Measurements from ENCODE around the gene DYNLRB1.

Gene DYNLRB1

GRCh38 chr20:34512955-34513419 is 3.2 kb upstream of the DYNLRB1 start:
- no peak for TF ChIP-seq POLR2AphosphoS5 (IDR thresholded peaks at IDR 0.05; ENCODE audit: low read depth, low read length)
- no peak for TF ChIP-seq REST (IDR thresholded peaks at IDR 0.05; ENCODE audit: insufficient read depth in 1 of 2, low read depth in 2 of 2, low read length in 2 of 2)
- no peak for TF ChIP-seq FOXP2 (optimal IDR thresholded peaks at IDR 0.05; ENCODE audit: borderline replicate concordance, extremely low read depth, extremely low read length, insufficient read depth)
- TF ChIP-seq TAF1 (IDR thresholded peaks at IDR 0.05; ENCODE audit: borderline replicate concordance, insufficient read depth, low read length): no peak
- no peak for TF ChIP-seq SIN3A (IDR thresholded peaks at IDR 0.05; ENCODE audit: borderline replicate concordance, insufficient read depth, low read length)

- TF ChIP-seq POLR2AphosphoS5 (IDR thresholded peaks at IDR 0.05; ENCODE audit: low read depth, low read length) (peak; percentile 35), FOXP2 (optimal IDR thresholded peaks at IDR 0.05; ENCODE audit: borderline replicate concordance, extremely low read depth, extremely low read length, insufficient read depth) (no peak), SIN3A (IDR thresholded peaks at IDR 0.05; ENCODE audit: borderline replicate concordance, insufficient read depth, low read length) (no peak), REST (IDR thresholded peaks at IDR 0.05; ENCODE audit: insufficient read depth in 1 of 2, low read depth in 2 of 2, low read length in 2 of 2) (no peak), TAF1 (IDR thresholded peaks at IDR 0.05; ENCODE audit: borderline replicate concordance, insufficient read depth, low read length) (no peak)
Observed at GRCh38 chr20:34514897-34515483, 1.2 kb upstream of the DYNLRB1 start.

DNA sequence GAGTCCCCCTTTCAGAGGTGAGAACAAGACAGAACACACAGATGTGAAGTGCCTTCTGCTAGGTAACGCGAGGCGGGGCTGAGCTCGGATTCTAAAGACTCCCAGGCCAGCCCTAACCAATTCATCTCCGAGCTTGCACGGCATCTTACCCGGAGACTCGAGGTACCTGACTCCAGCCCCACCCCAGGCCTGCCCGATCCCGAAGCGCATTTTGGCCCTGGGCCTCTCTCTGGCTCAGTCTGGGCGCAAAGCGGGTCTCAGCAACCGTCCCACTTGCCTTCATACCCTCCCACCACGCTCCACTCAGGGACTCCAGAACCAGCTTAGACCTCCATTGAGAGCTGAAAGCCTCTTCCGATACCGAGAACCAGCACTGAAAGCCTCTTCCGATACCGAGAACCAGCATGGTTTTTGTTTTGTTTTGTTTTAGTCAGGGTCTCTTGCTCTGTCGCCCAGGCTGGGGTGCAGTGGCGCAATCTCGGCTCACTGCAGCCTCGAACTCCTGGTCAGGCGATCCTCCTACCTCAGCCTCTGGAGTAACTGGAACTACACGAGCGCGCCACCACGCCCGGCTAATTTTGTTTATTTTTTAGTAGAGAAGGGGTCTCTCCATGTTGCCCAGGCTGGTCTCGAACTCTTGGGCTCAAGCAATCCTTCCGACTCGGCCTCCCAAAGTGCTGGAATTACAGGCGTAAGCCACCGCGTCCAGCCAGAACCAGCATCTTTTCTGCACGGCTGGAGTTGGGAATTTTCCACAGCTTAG is 557 bp upstream of the DYNLRB1 start:
- TF ChIP-seq TAF1 (IDR thresholded peaks at IDR 0.05; ENCODE audit: borderline replicate concordance, insufficient read depth, low read length) (0 out of 2 replicates have a peak, but pooled peaks have one; percentile 27), SIN3A (IDR thresholded peaks at IDR 0.05; ENCODE audit: borderline replicate concordance, insufficient read depth, low read length) (0 out of 2 replicates have a peak, but pooled peaks have one; percentile 9), REST (IDR thresholded peaks at IDR 0.05; ENCODE audit: insufficient read depth in 1 of 2, low read depth in 2 of 2, low read length in 2 of 2) (no peak), POLR2AphosphoS5 (IDR thresholded peaks at IDR 0.05; ENCODE audit: low read depth, low read length) (no peak; the same call in 1 of the 2 replicates)

DNA sequence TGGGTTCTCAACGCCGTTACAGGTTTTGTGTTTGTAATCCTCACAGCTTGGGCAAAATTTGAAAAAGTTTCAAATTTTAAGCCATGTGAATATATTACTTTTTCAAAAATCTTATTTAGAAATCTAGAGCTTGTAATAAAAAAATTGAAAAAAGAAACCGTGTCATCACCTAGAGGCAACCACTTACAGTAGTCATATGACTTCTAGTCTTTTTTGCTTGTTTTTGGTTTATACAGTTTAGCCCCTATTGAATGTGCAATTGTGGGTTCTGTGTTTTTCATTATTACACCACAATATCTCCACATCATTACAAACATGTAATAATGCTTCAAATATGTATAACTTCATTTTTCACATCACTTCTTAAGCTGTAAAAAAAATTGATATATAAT is 888 bp downstream of the DYNLRB1 start:
- TF ChIP-seq TAF1 (IDR thresholded peaks at IDR 0.05; ENCODE audit: borderline replicate concordance, insufficient read depth, low read length): no peak
- no peak for TF ChIP-seq SIN3A (IDR thresholded peaks at IDR 0.05; ENCODE audit: borderline replicate concordance, insufficient read depth, low read length)
- no peak for TF ChIP-seq REST (IDR thresholded peaks at IDR 0.05; ENCODE audit: insufficient read depth in 1 of 2, low read depth in 2 of 2, low read length in 2 of 2)
- no peak for TF ChIP-seq POLR2AphosphoS5 (IDR thresholded peaks at IDR 0.05; ENCODE audit: low read depth, low read length)
- TF ChIP-seq FOXP2 (optimal IDR thresholded peaks at IDR 0.05; ENCODE audit: borderline replicate concordance, extremely low read depth, extremely low read length, insufficient read depth): no peak
